Measurements from ENCODE around the gene SCUBE3.

Gene SCUBE3

DNA sequence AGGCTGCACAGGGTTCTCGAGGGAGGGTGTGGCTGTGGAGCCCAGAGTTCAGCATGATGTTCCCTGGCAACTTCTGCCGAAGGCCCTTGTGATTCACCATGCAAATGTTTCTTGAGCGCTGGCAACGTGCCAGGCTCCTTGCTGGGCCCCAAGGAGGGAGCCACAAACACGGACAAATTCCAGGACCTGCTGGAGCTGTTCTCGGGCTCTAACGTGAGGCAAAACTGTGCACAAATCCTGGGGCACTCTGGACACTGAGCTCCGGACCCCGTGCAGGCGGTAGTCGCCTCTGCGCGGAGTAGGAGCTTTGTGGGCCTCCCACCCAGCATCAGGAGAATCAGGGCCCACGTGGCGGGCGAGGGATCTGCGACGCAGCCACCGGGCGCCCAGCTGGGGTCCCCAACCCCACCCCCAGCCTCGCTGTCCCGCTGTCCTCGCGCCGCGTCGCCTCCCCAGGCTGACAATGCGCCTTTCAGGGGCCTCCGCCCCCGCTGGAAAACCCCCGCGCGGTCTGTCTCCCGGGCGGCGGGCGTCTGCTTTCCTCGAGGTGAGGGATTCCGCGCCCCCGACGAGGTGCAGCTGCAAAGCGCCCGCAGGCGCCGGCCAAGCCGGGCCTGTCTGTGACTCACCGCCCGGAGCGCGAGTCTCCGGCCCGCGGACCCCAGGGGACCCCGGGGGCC lies 31.7 kb upstream of the SCUBE3 start:
- no peak for DNase-seq

- no peak for DNase-seq
These were observed 30.5 kb upstream of the SCUBE3 start for GRCh38 chr6:35183281-35183680.

GRCh38 chr6:35183935-35184334 lies 29.8 kb upstream of the SCUBE3 start:
- DNase-seq: no peak

DNA sequence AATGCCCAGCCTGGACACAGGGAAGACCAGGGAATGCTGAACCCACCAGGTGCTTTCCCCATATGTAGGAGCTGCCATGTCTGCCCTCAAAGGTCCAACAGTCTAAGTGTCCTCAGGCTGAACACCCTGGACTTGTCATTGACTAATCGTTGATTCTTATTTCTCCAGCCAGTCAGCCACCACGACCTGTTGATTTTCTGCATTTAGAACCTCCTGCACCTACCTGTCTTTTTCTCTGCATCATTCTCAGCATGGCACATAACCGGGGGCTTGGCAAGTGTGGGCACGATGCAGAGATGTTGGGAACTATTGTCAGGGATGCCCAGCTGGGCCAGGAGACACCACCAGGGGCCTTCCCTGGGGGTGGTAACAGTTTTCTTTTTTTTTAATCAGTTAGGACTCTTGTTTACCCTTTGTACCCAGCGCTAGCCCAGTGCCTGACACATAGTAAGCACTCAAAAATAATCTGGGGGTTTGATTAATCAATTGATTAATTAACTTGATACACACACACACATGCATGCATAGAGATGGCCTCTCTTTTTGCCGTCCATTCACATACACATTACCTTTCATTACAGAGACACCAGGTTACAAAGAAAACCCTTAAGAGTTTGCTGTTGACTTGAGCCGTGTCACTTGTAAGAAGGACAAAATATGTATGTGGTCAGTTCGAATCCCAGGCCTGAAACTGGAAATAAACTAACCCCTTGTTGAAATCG lies 29.0 kb upstream of the SCUBE3 start:
- DNase-seq: no peak

- DNase-seq: no peak
These were observed 28.5 kb upstream of the SCUBE3 start for GRCh38 chr6:35185302-35185681.

DNA sequence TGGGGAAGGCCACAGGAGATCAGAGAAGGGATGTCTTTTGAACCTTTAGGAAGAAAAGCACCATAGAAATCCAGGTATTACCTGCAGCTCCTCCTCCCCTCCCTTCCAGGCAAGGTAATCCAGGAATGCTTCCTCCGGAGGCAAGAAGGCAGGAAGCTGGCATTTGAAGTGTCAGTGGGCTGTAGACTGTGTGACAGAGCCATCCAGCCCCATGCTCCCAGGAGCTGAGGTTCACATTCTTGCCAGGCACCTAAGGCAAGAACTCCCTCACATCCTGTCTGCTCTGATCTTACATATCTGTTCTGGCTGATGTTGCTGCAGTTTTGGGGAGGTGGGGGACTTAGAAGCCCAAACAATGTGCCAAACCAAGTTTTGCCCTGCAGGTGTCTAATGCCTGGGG lies 27.8 kb upstream of the SCUBE3 start:
- no peak for DNase-seq

DNA sequence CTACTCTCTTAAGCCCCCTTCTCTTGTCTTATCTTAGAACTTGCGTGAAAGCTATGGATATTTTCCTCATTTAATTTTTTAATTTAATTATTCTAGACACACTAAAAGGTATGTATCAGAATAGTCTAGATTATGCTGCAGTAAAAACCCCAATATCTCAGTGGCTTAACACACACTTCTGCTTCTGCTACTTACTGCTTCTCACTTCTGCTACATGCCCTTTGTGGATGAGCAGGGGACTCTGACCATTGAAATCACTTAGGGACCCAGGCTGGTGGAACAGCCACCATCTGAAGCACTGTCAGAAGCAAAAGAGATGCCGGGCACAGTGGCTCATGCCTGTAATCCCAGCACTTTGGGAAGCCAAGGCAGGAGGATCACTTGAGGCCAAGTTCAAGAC lies 27.2 kb upstream of the SCUBE3 start:
- DNase-seq: no peak

DNA sequence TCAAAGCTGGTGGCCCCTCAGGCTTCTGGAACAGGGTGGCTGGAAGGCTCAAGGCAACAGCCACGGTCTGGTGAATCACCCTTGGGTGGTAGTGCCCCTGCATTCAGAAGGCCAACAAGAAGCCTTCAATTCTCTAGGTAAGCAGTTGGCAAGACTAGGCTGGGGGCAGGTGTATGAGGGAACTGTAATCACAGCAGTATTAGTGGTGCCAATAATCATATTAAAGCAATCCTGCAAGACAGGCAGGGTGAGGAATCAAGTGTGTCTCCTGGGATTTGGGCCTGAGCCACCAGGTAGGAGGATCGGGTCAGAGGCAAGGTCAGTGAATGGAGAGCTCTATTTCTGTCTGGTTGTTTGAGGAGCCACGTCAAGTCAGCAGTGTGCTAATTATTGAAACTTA lies 24.9 kb upstream of the SCUBE3 start:
- no peak for DNase-seq

- no peak for DNase-seq
These were observed 23.4 kb upstream of the SCUBE3 start for GRCh38 chr6:35190306-35190705.

DNA sequence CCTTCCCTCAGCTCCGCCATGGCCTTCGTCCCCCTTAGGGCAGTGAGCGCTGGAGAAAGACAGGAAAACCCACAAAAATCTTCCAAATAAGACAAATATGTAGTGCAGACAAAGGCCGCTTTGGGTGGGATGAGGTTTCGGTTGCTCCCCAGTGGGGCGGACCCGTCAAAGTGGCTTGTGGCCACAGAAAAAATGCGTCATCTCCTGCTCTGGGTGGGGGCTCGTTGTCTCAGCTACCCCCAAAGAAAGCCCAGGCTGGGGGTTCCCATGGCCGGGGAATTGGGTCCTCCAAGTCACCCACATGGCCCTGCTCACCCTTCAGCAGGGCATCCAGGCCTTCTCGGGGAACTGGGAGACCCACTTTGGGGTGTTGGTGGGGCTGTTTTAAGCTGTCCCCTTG lies 21.9 kb upstream of the SCUBE3 start:
- DNase-seq: no peak

- no peak for DNase-seq
These were observed 21.4 kb upstream of the SCUBE3 start for GRCh38 chr6:35192301-35192860.

DNA sequence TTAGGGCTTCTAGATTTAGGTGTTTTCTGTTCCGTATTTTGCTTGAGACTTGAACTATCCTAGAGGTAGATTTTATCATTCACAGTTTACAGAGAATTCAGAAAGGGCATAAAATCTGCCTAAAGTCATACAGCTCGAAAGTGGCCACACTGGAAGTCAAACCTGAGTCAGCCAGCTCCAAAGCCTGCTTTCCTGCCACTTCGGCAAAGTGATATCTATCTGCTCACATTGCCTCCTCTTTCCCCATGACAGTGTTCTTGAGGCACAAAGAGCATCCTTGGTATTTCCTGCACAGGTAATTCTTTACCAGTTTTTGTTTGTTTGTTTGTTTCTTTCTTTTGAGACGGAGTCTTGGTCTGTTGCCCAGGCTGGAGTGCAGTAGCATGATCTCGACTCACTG lies 19.4 kb upstream of the SCUBE3 start:
- DNase-seq: no peak

- no peak for DNase-seq
These were observed 18.5 kb upstream of the SCUBE3 start for GRCh38 chr6:35195120-35195780.

DNA sequence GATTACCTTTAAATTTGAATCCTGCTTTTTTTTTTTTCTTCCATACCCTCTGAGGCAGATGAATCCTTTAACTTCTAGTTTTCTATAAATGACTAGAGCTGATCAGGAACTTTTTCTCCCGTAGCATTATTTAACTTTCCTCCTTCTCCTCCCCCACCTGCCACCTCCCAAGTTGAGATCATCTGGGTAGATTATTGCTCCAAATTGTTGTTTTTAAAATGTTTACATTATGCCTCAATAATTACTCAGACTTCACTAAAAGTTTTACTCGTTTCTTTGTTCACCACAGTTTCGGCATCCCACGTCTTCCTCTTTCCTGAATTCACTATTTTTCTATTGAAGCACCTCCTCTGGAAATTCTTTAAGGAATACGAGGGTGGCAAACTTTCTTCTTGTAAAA lies 16.6 kb upstream of the SCUBE3 start:
- no peak for DNase-seq

DNA sequence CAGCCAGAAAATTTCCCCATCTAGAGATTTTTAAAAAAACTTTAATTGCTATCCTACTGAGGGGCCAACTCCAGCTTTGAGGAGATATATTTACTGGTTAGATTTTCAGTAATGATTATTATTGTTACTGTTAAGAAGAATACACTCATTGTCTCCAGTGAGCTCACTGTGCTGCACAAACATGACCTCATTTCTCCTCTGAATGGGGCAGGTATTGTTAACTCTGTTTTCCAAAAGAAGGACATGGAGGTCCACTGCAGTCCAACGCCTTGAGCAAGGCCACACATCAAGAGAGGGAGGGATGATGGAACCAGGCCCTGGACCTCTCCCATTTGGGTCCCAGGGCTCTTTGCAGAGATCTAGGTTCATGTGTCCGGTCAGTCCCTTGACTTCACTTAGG lies 13.9 kb upstream of the SCUBE3 start:
- no peak for DNase-seq

DNA sequence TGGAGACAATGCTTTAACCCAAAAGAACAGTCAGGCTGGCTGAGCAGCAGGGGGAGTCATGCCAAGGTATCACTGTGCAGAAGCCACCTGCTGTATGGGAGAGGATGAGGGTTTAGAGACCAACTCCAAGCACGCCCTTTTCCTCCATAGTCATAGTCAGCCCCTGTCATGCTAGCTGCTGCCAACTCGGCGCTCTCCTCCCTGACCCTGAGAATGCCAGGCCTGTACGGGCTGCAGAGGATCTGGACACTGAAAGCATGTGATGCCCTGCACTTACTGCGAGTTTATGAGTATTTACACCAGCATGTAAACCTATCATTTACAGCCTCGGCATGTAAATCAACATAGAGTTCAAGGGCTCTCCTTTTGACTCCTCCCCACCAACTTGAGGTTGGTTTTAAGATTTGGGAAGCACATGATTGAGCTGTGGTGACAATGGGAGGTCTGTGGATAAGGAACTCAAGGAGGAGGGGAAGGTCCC lies 11.7 kb upstream of the SCUBE3 start:
- DNase-seq: no peak

- no peak for DNase-seq
These were observed 10.5 kb upstream of the SCUBE3 start for GRCh38 chr6:35203152-35203670.

GRCh38 chr6:35203680-35204079 lies 10.1 kb upstream of the SCUBE3 start:
- DNase-seq: no peak

DNA sequence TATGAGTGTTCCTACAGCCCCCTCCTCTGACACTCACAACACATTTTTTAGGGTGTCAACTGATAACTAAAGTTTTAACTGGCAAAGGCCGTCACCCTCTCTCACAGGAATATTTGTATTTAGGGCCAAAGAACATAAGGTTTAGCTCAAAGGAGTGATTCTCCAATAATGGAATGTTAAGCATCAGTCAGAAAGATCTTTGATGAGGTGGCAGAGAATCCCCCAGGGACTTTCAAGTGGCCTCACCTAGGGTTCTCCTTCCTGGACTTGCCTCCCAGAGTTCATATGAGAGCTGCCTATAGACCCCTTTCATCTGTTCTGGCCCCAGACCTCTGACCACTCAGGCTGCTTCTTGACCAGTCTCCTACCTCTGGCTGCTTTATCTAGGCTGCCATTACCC lies 7.4 kb upstream of the SCUBE3 start:
- no peak for DNase-seq

- no peak for DNase-seq
These were observed 5.3 kb upstream of the SCUBE3 start for GRCh38 chr6:35208419-35208818.

DNA sequence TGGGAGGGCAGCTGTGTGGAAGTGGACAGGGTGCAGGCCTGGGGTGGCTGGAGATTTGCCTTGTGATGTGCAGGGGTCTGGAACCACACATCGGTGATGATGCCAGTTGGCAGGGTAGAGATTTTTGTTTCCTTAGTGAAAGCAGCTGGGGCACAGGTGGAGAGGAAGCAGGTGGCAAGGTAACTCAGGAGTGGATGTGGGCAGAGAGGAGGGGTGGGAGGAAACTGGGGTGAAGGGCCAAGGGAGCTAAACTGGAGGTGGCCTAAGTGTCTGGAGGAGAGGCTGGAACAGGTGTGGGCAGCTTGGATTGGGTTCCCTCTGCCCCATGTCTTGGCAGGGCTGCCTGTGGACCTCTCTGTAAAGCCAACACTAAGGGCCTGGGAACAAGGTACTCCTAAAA lies 4.7 kb upstream of the SCUBE3 start:
- no peak for DNase-seq

DNA sequence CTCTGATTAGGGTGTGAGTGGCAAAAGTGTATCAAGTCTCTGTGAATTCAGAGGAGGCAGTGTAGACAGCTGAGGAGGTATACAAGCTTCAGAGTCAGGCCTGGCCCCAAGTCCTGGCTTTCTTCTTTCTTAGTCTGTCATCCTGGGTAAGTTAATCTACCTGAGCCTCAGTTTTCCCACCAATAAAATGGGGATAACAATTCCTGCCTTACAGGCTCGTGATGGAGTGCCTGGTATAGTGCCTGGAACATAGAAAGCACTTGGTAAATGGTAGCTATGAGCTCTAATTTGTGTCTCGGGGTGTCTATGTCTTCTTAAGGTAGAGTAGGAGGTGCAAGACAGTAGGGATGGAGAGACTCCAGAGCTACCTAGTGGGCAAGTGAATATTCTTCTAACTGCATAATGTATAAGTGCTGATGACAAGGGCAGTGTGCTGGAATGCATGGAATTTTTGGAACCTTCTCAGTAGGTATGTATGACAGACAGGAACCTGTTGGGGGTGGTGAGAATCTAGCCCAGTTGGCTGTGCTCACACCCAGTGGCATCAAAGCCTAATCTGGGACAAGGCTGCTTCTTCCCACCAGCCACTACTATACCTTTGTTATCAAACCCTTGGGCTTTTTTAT lies 4.0 kb upstream of the SCUBE3 start:
- DNase-seq: no peak

DNA sequence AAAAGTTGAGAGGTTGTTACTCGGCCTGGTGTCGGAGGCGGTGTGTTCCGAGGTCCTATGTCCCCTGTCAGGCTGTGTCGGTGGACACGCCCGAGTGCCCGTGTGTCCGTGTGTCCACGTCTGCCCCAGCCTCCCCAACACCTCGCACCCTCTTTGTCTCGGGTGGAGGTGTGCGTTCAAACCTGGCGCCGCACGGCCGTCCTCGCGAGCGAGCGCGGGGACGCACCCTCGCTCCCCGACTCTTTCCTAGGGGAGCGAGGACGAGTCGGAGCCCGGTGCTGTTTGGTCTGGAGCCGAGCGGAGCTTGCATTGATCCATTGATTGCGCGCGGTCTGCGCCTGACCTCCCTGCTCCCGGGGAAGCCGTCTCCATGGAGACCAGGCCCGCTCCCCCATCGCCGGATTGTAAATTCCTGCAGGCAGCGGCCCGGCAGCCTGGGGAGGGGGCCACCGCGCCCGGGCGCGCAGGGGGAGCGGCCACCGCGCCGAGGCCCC lies 411 bp upstream of the SCUBE3 start:
- DNase-seq: no peak

All from activated CD4-positive, alpha-beta T cell treated with anti-CD3 and anti-CD28 coated beads, Interleukin-2, amount 50 U/mL, for 48 hours (primary cell).